Smooth muscle cell (in vitro differentiated cells): ENCODE data around the gene OTOGL. TPM values are rescaled to one million over a fixed set of nuclear protein-coding genes. Genes with fewer than 3 reads are reported as not detected.

Source experiments
- DNase-seq: peaks from one replicate; lab custom pipeline; 2025; ENCODE audit not compliant: unreplicated experiment; lab: John Stamatoyannopoulos, UW
- H2AFZ ChIP-seq: fragments of 200-600 bp; sonication (generic); 2 replicates; pipeline ENCODE4 v1.6.0; 2016; ENCODE audit warnings: antibody characterized with exemption, low read depth, mild to moderate bottlenecking
- H3F3A ChIP-seq: fragments of 200-600 bp; sonication (generic); 2 replicates; pipeline ENCODE4 v1.6.0; 2017; ENCODE audit warnings: antibody characterized with exemption, low read depth
- H3K27ac ChIP-seq: fragments of 200-600 bp; sonication (generic); 2 replicates; pipeline ENCODE4 v1.5.1; 2016; ENCODE audit warnings: low read depth, mild to moderate bottlenecking
- H3K27me3 ChIP-seq: fragments of 200-600 bp; sonication (generic); 2 replicates; pipeline ENCODE4 v1.6.1; 2016; ENCODE audit warnings: low read depth, mild to moderate bottlenecking
- H3K36me3 ChIP-seq: fragments of 200-600 bp; sonication (generic); 2 replicates; pipeline ENCODE4 v1.5.1; 2016; ENCODE audit warnings: low read depth
- H3K4me1 ChIP-seq: fragments of 200-600 bp; sonication (generic); 2 replicates; pipeline ENCODE4 v1.5.1; 2016; ENCODE audit warnings: low read depth
- H3K4me2 ChIP-seq: fragments of 200-600 bp; sonication (generic); 2 replicates; pipeline ENCODE4 v1.6.0; 2016; ENCODE audit warnings: mild to moderate bottlenecking
- H3K4me3 ChIP-seq: fragments of 200-600 bp; sonication (generic); 2 replicates; pipeline ENCODE4 v1.5.1; 2016; ENCODE audit warnings: mild to moderate bottlenecking
- H3K79me2 ChIP-seq: fragments of 200-600 bp; sonication (generic); 2 replicates; pipeline ENCODE4 v1.6.0; 2016; ENCODE audit warnings: low read depth, mild to moderate bottlenecking
- H3K9ac ChIP-seq: fragments of 200-600 bp; sonication (generic); 2 replicates; pipeline ENCODE4 v1.6.0; 2016; ENCODE audit warnings: low read depth
- H3K9me3 ChIP-seq: fragments of 200-600 bp; sonication (generic); replicated peaks from 2 replicates; pipeline ENCODE4 v1.5.1; 2016; ENCODE audit warnings: low read depth
- H4K20me1 ChIP-seq: fragments of 200-600 bp; sonication (generic); 2 replicates; pipeline ENCODE4 v1.6.0; 2016; ENCODE audit warnings: low read depth
- CTCF ChIP-seq: fragments of 200-600 bp; sonication (generic); IDR thresholded peaks from 2 replicates; pipeline ENCODE4 v1.5.1; 2017; ENCODE audit warnings: borderline replicate concordance, mild to moderate bottlenecking, antibody characterized with exemption; ENCODE audit not compliant: insufficient read depth, poor library complexity, severe bottlenecking
- WGBS: methylation state at CpG from one replicate; pipeline ENCODE4 v1.1.7; 2016; ENCODE audit warnings: low lambda C conversion rate; 5-methylcytosine and 5-hydroxymethylcytosine counted together
- polyA plus RNA-seq: library from polyadenylated mRNA; unstranded; fragments of >200 nt; fragmentation: Nextera tagmentation; extraction: Ambion mirVana; gene quantifications from 2 replicates; pipeline ENCODE4 v1.2.1, GENCODE V29; 2016
- total RNA-seq: library from RNA; depleted of rRNA; stranded (reverse); fragments of >200 nt; gene quantifications from 2 replicates; pipeline ENCODE4 v1.2.3, GENCODE V29; 2014

The OTOGL gene
- total and polyA plus RNA-seq, 2 experiments from 2014 or later: 0.09 TPM; not detected in 1

GRCh38 chr12:80170915-80171314 lies 71.6 kb downstream of the OTOGL start:
- Histone ChIP-seq H4K20me1 (no peaks in the 10 kb centered on the region), H3K27me3 (no peaks in the 10 kb centered on the region), H3K4me1 (no peaks in the 10 kb centered on the region), H3K4me2 (no peak overlapping the region), H3K9ac (no peak overlapping the region), H3K9me3 (no peaks in the 10 kb centered on the region), H2AFZ (no peak overlapping the region), H3K27ac (no peak overlapping the region), H3K36me3 (no peaks in the 10 kb centered on the region), H3F3A (no peaks in the 10 kb centered on the region), H3K4me3 (no peak overlapping the region), H3K79me2 (no peaks in the 10 kb centered on the region)
- DNase-seq: no peak
- 73% methylated on average over 2 of the region's 2 CpGs for WGBS
- TF ChIP-seq CTCF: no peak

- Histone ChIP-seq H3K4me3 (no peak overlapping the region), H2AFZ (no peak overlapping the region), H3K9ac (no peak overlapping the region), H3F3A (no peaks in the 10 kb centered on the region), H3K36me3 (no peaks in the 10 kb centered on the region), H3K4me2 (no peak overlapping the region), H3K79me2 (no peaks in the 10 kb centered on the region), H3K27ac (no peak overlapping the region), H3K4me1 (no peaks in the 10 kb centered on the region), H4K20me1 (no peaks in the 10 kb centered on the region), H3K27me3 (no peaks in the 10 kb centered on the region), H3K9me3 (no peaks in the 10 kb centered on the region)
- TF ChIP-seq CTCF: no peak
- no peak for DNase-seq
- 87% methylated on average over 5 of the region's 5 CpGs for WGBS
Observed at GRCh38 chr12:80173083-80173864, 73.9 kb downstream of the OTOGL start.

GRCh38 chr12:80175307-80175930 lies 76.1 kb downstream of the OTOGL start:
- 89% methylated on average over 2 of the region's 2 CpGs for WGBS
- no peak for DNase-seq
- no peak overlapping the region for H3K9ac ChIP-seq
- no peaks in the 10 kb centered on the region for H3K27me3 ChIP-seq
- H3K27ac ChIP-seq: no peak overlapping the region
- no peaks in the 10 kb centered on the region for H4K20me1 ChIP-seq
- H3K4me2 ChIP-seq: no peak overlapping the region
- no peak overlapping the region for H2AFZ ChIP-seq
- no peak for TF ChIP-seq CTCF
- H3F3A ChIP-seq: no peaks in the 10 kb centered on the region
- no peak overlapping the region for H3K4me3 ChIP-seq
- no peaks in the 10 kb centered on the region for H3K79me2 ChIP-seq
- H3K36me3 ChIP-seq: no peaks in the 10 kb centered on the region
- no peaks in the 10 kb centered on the region for H3K9me3 ChIP-seq
- H3K4me1 ChIP-seq: no peaks in the 10 kb centered on the region
